ENCODE data around the gene OLFML2A. TPM values are rescaled to one million over a fixed set of nuclear protein-coding genes. Genes with fewer than 3 reads are reported as not detected.

OLFML2A gene
- total and polyA plus RNA-seq, 2 of the 4 experiments (the other 2 are of a cell fraction) = 2.0 to 5.9 TPM

DNA sequence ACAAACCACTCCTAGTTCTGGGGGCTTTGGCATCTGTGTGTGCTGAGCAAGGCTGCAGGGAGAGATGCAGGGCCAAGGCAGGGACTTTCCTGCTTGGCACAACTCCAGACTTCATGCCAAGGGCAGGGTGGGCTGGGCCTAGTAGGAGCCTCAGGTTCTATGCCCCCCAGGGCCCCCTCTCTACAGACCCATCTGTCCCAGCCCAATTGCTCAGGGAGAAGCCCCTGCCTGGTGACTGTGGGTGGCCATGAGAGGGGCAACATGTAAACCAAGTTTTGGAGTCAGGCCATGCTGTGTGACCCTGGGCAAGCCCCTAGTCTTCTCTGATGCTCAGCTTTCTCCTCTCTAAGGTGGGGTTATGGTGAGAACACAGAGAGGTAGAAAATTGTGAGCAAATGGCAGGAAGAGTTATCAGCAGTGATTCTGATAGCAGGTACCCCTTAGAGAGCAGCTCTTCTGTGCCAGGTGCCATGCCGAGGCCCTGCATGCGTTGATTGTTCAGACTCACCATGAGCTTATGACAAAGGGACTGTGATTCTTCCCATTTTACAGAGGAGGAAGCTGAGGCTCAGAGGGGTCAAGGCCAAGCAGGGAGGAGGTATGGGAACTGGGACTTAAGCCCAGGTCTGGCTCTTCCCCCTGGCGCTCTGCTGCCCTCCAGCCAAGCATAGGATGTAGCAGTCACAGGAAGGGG, 5.2 kb downstream of the OLFML2A start:
- BruUV-seq (replicated peaks) = no TSS peak
- ATAC-seq (ENCODE audit: low read depth) (no peak), DNase-seq (no peak)
- dilution Hi-C loops (cut with HindIII; ENCODE audit: low sequenced_read_pairs, unreplicated experiment) = no loop called here
- Histone ChIP-seq H2AK9ac (replicated peaks; ENCODE audit: low read depth, low read length, poor library complexity) (peak overlapping the region; percentile 19), H3K14ac (replicated peaks; ENCODE audit: low read depth, low read length) (0 out of 2 replicates have a peak overlapping the region, but pooled peaks have one; percentile 27), H3K4me3 (ENCODE audit: insufficient read depth, low read depth, low read length) (no peak overlapping the region), H3K4me1 (ENCODE audit: control insufficient read depth, insufficient read depth, low read length) (peaks cover 20% of the 10 kb centered on the region), H3K9ac (ENCODE audit: low read depth, low read length) (no peak overlapping the region), H3K9me3 (ENCODE audit: control insufficient read depth, insufficient read depth, low read length) (no peaks in the 10 kb centered on the region), H2AK5ac (ENCODE audit: low read depth, low read length) (peak overlapping the region; percentile 72; the same call in 1 of the 2 replicates), H3K36me3 (ENCODE audit: control insufficient read depth, insufficient read depth, low read length) (peaks cover 2% of the 10 kb centered on the region; the same call in 1 of the 2 replicates), H2BK120ac (ENCODE audit: low read depth, low read length) (no peak overlapping the region; the same call in 1 of the 2 replicates), H3K23ac (ENCODE audit: low read depth, low read length) (no peak overlapping the region), H2BK15ac (ENCODE audit: low read depth, low read length) (no peak overlapping the region), H4K5ac (ENCODE audit: low read depth, low read length) (no peak overlapping the region), H3K4me2 (ENCODE audit: low read depth, low read length) (no peak overlapping the region), H2AFZ (replicated peaks; ENCODE audit: low read length, poor library complexity) (no peak overlapping the region), H4K20me1 (ENCODE audit: insufficient read depth, low read length) (no peaks in the 10 kb centered on the region), H3K27ac (ENCODE audit: insufficient read depth, low read length) (no peak overlapping the region), H3K9me1 (ENCODE audit: insufficient read depth, low read length) (0 out of 2 replicates have a peak, but pooled peaks cover 4% of the 10 kb centered on the region), H4K8ac (ENCODE audit: low read depth in 2 of 2, low read length in 2 of 2) (no peak overlapping the region), H3K18ac (ENCODE audit: low read depth, low read length) (no peak overlapping the region), H2BK5ac (ENCODE audit: low read depth, low read length, poor library complexity, severe bottlenecking) (no peak overlapping the region), H3K79me1 (ENCODE audit: low read depth in 1 of 2, low read length in 2 of 2) (no peaks in the 10 kb centered on the region), H2BK20ac (ENCODE audit: low read depth, low read length) (no peak overlapping the region), H4K91ac (ENCODE audit: insufficient read depth, low read depth, low read length) (no peak overlapping the region), H3K4ac (ENCODE audit: low read depth, low read length) (peak overlapping the region; percentile 24; the same call in 1 of the 2 replicates), H3K56ac (ENCODE audit: extremely low read depth, insufficient read depth, low read length) (no peak overlapping the region), H3K27me3 (ENCODE audit: control insufficient read depth, insufficient read depth, low read length) (no peaks in the 10 kb centered on the region)
- WGBS, 2 experiments (ENCODE audit: extremely low coverage in 2 of 2, insufficient read length in 1 of 2) = no CpG with 5 or more reads among the region's 3 CpGs
- intact Hi-C loops (cut with micrococcal nuclease) = no loop called here
- no peak for TF ChIP-seq RAD21 (IDR thresholded peaks at IDR 0.05; ENCODE audit: low read length)
- no peak for TF ChIP-seq BHLHE40 (IDR thresholded peaks at IDR 0.05; ENCODE audit: low read depth, low read length)
- ChIA-PET CTCF (no interaction called here), POLR2A (ENCODE audit: unreplicated experiment) (no interaction called here)
- in situ Hi-C loops (cut with MboI; ENCODE audit: low sequenced_read_pairs) = no loop called here
